ENCODE data around the gene RAD51B. TPM values are rescaled to one million over a fixed set of nuclear protein-coding genes. Genes with fewer than 3 reads are reported as not detected.

The RAD51B gene
- polyA plus RNA-seq, 1 donor (not counting 4 experiments of a cell fraction or from before 2014, with no cell fraction given) = 13.3 TPM

- no peaks in the 10 kb centered on the region for H3K79me2 ChIP-seq (ENCODE audit: control insufficient read depth, insufficient read depth, low read length)
- no peaks in the 10 kb centered on the region for H3K9me3 ChIP-seq (ENCODE audit: control insufficient read depth, low read depth, low read length)
- H3K9me1 ChIP-seq (ENCODE audit: control insufficient read depth, extremely low read depth, insufficient read depth, low read length) = no peaks in the 10 kb centered on the region
- H3K36me3 ChIP-seq (ENCODE audit: control insufficient read depth in 2 of 2, extremely low read depth in 1 of 2, insufficient read depth in 2 of 2, low read length in 2 of 2) = no peaks in the 10 kb centered on the region
- FAIRE-seq (no peak), DNase-seq (ENCODE audit: low read depth, low spot score) (no peak)
- no peak overlapping the region for H2AFZ ChIP-seq (ENCODE audit: control insufficient read depth, low read length)
- TF ChIP-seq CTCF (optimal IDR thresholded peaks at IDR 0.05 in 1 of 3, IDR thresholded peaks at IDR 0.05 in 1 of 3, conservative IDR thresholded peaks at IDR 0.05 in 1 of 3; ENCODE audit: extremely low read depth in 1 of 3, insufficient read depth in 2 of 3, low read length in 3 of 3) (no peak), EZH2 (IDR thresholded peaks at IDR 0.05; ENCODE audit: low read length) (no peak)
- no peak overlapping the region for H3K4me3 ChIP-seq (ENCODE audit: control insufficient read depth in 2 of 3, extremely low read depth in 1 of 3, insufficient read depth in 2 of 3, low read depth in 1 of 3, low read length in 3 of 3)
- H3K27ac ChIP-seq (ENCODE audit: control insufficient read depth, insufficient read depth, low read length) = no peak overlapping the region
- dilution Hi-C loops (cut with MboI; ENCODE audit: extremely low pct_ligation_motif_present, low sequenced_read_pairs) = no loop called here
- H3K9ac ChIP-seq (ENCODE audit: control insufficient read depth, extremely low read depth, insufficient read depth, low read length) = no peak overlapping the region
- H3K4me2 ChIP-seq (ENCODE audit: control insufficient read depth, extremely low read depth, insufficient read depth, low read depth, low read length) = no peak overlapping the region
- no peaks in the 10 kb centered on the region for H3K27me3 ChIP-seq (ENCODE audit: control insufficient read depth, extremely low read depth, insufficient read depth, low read length)
- peaks cover 27% of the 10 kb centered on the region for H3K4me1 ChIP-seq (ENCODE audit: control insufficient read depth, extremely low read depth, insufficient read depth, low read length)
- no peaks in the 10 kb centered on the region for H4K20me1 ChIP-seq (ENCODE audit: control insufficient read depth, extremely low read depth, insufficient read depth, low read length)
Measured at GRCh38 chr14:68491793-68492192, 672.2 kb downstream of the RAD51B start.

- H3K9me1 ChIP-seq (ENCODE audit: control insufficient read depth, extremely low read depth, insufficient read depth, low read length) = no peaks in the 10 kb centered on the region
- no peak overlapping the region for H3K9ac ChIP-seq (ENCODE audit: control insufficient read depth, extremely low read depth, insufficient read depth, low read length)
- no peak overlapping the region for H3K4me3 ChIP-seq (ENCODE audit: control insufficient read depth in 2 of 3, extremely low read depth in 1 of 3, insufficient read depth in 2 of 3, low read depth in 1 of 3, low read length in 3 of 3)
- H3K4me1 ChIP-seq (ENCODE audit: control insufficient read depth, extremely low read depth, insufficient read depth, low read length) = peaks cover 25% of the 10 kb centered on the region
- H4K20me1 ChIP-seq (ENCODE audit: control insufficient read depth, extremely low read depth, insufficient read depth, low read length) = no peaks in the 10 kb centered on the region
- no peaks in the 10 kb centered on the region for H3K27me3 ChIP-seq (ENCODE audit: control insufficient read depth, extremely low read depth, insufficient read depth, low read length)
- dilution Hi-C loops (cut with MboI; ENCODE audit: extremely low pct_ligation_motif_present, low sequenced_read_pairs) = no loop called here
- no peak overlapping the region for H3K27ac ChIP-seq (ENCODE audit: control insufficient read depth, insufficient read depth, low read length)
- no peaks in the 10 kb centered on the region for H3K36me3 ChIP-seq (ENCODE audit: control insufficient read depth in 2 of 2, extremely low read depth in 1 of 2, insufficient read depth in 2 of 2, low read length in 2 of 2)
- no peaks in the 10 kb centered on the region for H3K79me2 ChIP-seq (ENCODE audit: control insufficient read depth, insufficient read depth, low read length)
- DNase-seq (ENCODE audit: low read depth, low spot score) = no peak
- FAIRE-seq = no peak
- TF ChIP-seq EZH2 (IDR thresholded peaks at IDR 0.05; ENCODE audit: low read length) (no peak), CTCF (optimal IDR thresholded peaks at IDR 0.05 in 1 of 3, IDR thresholded peaks at IDR 0.05 in 1 of 3, conservative IDR thresholded peaks at IDR 0.05 in 1 of 3; ENCODE audit: extremely low read depth in 1 of 3, insufficient read depth in 2 of 3, low read length in 3 of 3) (no peak)
- no peak overlapping the region for H2AFZ ChIP-seq (ENCODE audit: control insufficient read depth, low read length)
- no peaks in the 10 kb centered on the region for H3K9me3 ChIP-seq (ENCODE audit: control insufficient read depth, low read depth, low read length)
- H3K4me2 ChIP-seq (ENCODE audit: control insufficient read depth, extremely low read depth, insufficient read depth, low read depth, low read length) = no peak overlapping the region
Measured at GRCh38 chr14:68492381-68493151, 673.0 kb downstream of the RAD51B start.

Data from keratinocyte (primary cell).